GM21825 (cell line): ENCODE results near the gene USP15.
"Not testable (repeated sequence)": the region's sequence is repeated elsewhere in the genome, so short reads cannot be mapped to it uniquely, and the experiment has no call there.

Source experiments
- ATAC-seq: cut with Tn5 transposase; IDR thresholded peaks from one replicate; pipeline ENCODE4 v1.9.1; 2021; ENCODE audit warnings: mild to moderate bottlenecking, moderate library complexity; ENCODE audit not compliant: unreplicated experiment

USP15 gene

DNA sequence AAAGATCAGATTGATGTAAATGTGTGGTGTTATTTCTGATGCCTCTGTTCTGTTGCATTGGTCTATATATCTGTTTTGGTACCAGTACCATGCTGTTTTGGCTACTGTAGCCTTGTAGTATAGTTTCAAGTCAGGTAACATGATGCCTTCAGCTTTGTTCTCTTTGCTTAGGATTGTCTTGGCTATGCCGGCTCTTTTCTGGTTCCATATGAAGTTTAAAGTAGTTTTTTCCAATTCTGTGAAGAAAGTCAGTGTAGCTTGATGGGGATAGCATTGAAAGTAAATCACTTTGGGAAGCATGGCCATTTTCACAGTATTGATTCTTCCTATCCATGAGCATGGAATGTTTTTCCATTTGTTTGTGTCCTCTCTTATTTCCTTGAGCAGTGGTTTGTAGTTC lies 105.6 kb downstream of the USP15 start:
- not testable (repeated sequence) for ATAC-seq

DNA sequence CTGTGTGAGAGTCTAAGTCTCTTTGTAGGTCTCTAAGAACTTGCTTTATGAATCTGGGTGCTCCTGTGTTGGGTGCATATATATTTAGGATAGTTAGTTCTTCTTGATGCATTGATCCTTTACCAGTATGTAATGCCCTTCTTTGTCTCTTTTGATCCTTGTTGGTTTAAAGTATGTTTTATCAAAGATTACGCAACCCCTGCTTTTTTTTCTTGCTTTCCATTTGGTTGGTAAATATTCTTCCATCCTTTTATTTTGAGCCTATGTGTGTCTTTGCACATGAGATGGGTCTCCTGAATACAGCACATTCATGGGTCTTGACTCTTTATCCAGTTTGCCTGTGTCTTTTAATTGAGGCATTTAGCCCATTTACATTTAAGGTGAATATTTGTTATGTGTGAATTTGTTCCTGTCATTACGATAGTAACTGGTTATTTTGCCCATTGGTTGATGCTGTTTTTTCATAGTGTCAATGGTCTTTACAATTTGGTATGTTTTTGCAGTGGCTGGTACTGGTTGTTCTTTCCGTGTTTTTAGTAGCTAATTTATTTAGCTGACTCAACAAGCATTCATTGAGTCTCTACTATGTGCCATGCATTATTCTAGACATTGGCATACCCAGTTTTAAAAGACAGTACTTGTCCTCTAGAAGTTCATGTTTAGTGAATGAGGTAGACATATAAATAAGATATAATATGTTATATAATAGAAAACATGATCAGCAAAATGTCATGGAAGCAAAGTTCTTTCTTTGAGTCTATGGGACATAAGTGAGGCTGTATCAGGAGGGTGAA lies 108.4 kb downstream of the USP15 start:
- not testable (repeated sequence) for ATAC-seq

DNA sequence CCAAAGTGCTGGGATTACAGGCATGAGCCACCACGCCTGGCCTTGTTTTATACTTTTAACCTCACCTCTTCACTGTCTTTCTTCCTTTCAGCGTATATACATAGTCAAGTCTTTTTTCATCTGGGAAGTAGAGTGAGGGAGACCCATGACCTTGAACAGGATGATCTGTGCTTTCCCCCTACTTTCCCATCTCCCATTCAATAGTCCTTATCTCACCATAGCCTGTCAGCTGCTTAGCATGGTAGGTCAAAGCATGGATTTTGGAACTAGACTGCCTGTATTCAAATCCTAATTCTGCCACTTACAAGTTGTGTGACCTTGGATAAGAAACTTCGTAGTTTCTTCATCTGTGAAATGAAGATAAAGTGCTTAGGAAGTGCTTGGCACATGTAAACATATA lies 110.0 kb downstream of the USP15 start:
- no peak for ATAC-seq

DNA sequence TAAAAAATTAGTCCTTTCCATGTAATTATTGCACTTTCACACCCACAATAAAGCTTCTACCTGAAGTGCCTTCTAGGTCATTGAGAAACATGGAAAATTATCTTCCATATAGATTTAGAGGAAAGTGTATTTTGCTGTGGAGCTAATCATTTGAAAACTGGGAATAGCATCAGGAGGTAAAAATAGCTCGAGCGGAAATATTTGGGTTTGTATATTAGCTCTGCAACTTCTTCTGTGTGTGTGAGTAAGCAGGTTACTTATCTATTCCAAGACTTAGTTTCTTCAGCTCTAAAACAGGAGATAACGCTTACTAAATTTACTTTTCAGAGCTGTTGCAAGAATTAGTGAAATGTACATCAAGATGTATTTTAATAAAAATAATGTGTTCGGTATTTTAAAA lies 111.5 kb downstream of the USP15 start:
- ATAC-seq, result no peak

DNA sequence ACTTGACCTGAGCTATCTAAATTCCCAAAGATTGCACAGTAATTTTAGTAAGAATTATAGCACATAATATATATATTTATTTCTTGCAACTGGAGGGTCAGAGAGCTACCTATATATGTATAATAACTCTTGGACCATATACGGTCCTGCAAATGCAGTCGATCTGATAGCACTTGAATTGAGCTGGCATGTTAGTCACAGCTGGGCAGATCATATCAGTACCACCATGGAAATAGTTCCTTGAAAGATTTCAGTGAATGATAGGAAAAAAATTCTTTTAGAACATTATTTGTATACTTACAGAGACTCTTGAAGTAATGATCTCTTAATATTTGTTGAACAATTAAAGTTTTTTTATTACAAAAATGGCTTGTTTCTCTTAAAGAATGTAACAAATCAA lies 111.9 kb downstream of the USP15 start:
- ATAC-seq, result no peak

DNA sequence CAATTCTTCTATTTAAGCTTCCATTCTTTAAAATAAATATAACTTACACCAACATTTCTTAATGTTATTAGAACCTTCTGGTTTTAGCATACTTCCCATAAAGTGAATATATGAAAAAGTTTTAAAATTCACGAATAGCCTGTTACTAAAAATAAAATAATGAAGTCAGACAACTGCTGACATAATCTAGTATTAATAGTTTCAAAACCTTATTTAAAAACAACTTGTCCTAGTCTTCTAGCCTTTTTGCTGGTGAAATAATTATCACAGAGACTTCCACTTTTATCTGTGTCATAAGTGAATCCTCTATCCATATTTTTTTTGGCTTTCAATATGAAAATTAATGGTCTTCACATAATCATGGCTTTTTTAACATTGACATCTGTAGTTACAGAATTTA lies 112.6 kb downstream of the USP15 start:
- no peak for ATAC-seq

DNA sequence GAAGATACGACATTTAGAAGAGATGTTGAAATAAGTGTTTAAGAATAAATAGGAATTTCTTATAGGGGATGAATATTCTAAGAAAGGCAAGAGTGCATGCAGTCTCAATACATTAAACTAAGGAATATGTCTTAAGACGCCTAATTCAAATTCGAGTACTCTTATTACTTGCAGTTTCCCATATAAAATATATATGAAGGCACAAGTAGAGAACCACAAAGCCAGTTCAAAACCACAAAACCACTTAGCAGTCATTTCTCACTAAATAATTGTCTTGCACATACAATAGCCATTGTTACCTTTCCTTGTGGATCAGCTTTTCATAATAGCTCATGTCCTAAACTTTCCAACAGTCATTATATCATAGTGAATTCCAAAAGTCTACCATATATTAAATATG lies 115.4 kb downstream of the USP15 start:
- no peak for ATAC-seq

DNA sequence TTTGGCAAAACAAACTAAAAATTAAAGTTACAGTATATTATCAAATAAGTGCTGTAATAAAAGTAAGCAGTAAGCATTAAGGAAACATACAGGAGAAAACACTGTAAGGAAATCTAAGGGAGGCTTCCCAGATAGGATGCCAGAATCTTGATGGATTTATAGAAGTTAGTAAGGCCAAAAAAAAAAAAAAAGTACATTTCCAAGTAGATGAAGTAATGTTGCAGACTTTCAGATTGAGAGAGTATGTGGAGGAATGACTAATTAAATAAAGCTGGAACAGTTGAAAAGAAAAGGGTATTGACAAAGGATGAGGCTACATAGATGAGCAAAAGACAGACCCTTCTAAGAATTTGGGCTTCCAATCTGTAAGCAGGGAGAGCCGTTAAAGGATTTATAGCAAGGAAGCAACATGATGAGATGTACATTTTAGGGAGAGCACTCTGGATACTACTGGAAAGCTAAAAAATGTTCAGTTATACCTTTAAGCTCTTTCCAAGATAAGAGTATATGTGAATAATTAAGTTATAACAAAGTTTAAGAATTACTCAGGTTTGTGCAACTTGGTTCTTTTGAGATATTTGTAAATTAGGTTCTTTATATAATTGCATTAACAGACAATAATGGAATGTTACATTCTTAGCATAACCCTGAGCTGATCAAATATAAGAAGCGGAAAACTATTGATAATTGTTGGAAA lies 119.0 kb downstream of the USP15 start:
- no peak for ATAC-seq

DNA sequence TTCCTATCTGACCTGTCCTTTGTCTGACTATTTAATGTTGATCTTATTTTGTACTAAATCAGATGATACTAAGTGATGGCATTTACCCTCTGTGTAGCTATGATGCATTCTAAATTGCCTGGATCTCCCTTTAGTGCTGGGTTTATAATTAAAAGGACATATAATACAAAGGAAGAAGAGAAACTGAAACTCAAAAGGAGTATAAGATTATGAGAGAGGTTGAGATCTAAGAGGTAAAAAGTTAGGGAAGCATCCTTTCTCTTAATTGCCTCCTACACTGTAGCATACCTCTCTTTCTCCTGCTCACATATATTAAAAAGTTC lies 119.5 kb downstream of the USP15 start:
- no peak for ATAC-seq

DNA sequence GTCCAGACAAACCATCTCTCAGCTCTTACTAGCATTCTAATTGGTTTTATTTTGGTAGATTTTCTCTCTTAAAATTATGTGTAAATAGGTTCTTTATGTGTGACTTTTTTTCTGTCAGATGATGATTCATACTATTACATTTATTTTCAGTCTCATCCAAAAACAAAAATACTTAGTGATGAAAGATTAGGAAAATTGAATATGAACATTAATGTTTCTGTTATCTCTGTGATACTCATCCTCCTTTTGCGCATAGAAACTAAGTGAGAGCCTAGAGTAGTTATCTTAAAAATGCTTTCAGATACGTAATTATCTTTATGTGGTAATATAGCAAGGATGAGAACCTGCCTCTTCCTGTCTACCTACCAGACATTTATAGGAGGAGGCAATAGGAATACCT lies 122.3 kb downstream of the USP15 start:
- ATAC-seq, result no peak

DNA sequence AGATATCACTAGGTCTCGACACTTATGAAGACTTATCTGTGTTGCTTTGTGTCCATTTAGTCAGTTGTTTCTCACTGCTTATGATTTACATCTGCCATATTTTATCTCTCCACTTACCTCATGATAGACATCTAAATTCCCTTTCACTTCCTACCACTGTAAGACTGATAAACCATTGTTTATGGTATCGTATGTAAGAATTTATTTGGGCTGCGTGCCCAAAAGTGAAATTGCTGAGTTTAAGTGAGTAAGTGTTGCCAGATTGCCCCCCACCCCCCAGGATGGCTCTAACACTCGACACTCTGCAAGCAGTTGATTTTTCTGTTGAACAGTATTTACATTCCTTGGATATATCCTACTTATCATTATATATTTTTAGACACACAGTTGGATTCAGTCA lies 136.5 kb downstream of the USP15 start:
- no peak for ATAC-seq

DNA sequence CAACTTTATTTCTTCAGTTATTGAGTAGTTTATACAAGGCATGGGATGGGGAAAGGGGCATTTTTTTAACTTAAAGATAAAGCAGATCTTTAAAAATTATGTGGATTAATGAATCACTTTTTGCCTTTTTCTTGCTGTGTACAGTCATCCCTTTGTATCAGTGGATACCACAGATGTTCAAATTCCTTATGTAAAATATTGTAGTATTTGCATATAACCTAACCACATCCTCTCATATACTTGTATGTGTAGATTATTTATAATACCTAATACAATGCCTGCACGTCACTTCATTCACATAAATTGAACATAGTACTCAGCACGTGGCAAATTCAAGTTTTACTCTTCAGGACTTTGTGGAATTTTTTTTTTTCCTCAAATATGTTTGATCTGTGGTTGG lies 139.9 kb downstream of the USP15 start:
- ATAC-seq, result no peak

DNA sequence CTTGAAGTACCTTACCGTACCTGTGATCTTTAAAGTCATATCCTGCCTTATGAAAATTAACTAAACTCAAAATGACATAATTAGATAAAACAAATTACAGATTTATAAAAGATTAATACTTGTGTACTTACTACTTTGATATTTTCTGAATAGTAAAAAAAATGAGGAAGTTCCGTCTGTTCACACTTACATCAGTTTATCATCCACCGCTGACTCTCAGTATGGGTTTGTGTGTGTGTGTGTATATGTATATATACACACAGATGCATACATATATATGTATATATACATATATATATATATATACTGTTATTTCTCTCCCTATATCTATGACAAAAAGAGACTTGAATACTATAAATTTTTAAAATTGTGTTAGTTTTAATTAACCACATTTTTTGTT lies 141.4 kb downstream of the USP15 start:
- no peak for ATAC-seq

DNA sequence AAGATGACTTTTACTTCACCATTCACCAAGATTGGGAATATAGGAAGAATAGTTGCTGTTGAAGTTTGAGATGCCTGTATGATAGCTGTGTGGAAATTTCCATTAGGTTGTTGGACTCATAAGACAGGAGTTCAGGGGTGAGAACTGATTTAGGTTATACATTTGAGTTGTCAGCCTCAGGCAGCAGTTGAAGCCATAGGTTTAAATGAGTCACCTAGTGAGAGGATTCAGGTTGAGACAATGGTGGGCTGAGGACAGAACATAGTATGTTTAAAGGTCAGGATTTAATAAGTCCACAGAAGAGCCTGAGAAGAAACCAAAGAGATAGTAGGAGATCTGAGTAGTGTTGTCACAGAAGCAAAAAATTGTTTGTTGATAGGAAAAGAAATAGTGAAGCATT lies 142.8 kb downstream of the USP15 start:
- no peak for ATAC-seq

DNA sequence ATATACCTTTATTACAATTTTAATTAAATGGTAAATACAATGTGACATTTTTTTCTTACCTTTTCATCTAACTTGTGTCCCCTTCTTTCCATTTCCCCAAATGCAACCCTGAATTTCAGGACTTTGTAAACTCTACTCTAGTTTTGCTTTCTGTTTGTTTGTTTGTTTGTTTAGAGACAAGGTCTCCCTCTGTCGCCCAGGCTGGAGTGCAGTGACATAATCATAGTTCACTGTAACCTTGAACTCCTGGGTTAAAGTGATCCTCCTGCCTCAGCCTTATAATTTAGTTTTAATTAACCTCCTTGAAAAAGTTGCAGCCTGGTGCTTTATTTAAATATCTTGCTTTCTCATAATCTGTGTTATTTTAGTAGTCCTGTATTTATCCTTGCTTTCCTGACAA lies 147.4 kb downstream of the USP15 start:
- ATAC-seq, result no peak

DNA sequence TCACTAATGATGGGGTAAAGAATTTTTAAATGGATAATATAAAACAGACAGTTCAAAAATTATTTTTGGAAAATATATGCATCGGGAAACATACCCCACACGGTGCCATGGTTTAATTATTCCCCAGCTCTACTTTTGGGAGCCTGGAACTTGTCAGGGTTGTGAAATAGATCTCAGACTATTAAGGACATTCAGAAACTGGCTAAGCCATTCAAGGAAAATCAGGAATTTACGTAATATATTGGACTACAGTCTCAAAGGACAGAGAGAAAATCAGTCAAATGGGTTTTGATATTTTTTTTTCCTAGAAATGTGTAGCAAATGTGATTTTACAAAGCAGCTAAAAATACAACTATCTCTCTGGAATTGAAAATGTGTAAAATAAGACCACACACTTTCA lies 148.9 kb downstream of the USP15 start:
- ATAC-seq, result no peak

DNA sequence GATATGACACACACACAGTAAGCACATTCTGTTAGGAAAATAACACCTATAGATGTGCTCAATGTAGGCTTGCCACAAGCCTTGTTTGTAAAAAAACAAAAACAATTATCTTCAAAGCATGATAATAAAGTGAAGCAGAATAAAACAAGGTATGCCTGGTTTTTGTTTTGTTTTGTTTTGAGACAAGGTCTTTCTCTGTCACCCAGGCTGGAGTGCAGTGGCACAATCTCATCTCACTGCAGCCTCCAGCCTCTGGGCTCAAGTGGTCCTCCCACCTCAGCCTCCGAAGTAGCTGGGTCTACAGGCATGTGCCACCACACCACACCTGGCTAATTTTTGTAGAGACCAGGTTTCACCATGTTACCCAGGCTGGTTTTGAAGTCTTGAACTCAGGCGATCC lies 154.0 kb downstream of the USP15 start:
- ATAC-seq, result no peak

DNA sequence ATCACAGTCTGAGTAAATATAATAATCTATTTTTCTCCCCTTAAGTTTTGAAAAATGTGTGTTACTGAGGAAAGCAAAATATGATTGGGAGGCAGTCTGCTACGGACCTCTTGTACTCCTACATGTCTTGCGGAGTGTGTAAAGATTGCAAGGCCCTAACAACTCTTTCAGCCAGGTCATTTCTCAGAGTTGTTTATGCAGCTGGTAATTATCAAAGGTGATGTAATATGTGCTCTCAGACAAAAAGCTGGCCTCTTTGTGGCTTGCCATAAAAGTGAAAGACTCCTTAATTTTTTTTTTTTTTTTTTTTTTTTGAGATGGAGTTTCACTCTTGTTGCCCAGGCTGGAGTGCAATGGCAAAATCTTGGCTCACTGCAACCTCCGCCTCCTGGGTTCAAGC lies 165.9 kb downstream of the USP15 start:
- no peak for ATAC-seq

DNA sequence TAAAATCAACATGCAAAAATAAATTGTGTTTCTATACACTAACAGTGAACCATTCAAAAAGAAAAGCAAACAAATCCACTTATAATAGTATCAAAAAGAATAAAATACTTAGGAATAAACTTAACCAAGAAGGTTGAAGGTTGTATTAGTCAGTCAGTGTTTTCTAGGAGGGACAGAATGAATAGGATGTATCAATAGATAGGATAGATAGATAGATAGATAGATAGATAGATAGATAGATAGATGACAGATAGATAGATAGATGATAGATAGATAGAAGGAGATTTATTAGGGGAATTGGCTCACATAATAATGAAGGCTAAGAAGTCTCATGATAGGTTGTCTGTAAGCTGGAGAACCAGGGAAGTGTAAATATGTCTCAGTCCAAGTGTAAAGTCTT lies 169.3 kb downstream of the USP15 start:
- no peak for ATAC-seq

DNA sequence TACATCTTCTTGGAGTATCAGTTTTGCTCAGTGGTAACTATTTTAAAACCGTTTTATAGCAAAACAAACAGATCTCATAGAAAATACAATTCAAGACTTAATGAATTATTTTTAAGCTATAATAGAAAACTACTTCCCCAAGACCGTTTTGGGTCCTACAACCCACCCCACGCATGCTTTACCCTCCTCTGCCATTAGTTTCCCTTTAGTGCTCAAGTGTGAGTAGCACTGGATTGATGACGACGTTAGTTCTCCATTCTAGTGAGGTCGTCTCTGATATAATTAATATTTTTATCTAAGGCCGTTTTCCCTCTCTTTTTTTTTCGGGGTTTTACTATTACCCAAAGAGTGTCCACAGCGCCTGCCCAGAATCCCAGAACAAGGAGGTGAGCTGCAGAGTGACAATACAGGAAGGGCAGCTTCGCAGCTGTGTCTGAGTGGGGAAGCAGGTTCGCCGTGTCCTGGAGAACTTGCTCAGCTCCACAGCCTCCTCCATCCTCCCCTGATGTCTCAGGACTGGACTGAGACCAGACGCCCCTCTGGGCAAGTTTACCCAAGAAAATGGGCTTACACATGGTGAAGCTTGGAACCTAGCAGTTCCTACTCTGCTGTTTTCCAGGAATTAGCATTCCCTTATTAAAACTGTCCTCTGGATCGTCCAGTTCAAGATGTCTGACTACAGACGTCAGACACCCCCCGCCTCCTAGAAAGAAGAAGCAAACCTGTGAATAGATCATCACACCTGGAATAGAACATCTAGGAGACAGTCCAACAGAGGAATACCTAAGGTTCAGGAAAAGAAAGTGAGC lies 174.5 kb downstream of the USP15 start:
- ATAC-seq, result no peak

DNA sequence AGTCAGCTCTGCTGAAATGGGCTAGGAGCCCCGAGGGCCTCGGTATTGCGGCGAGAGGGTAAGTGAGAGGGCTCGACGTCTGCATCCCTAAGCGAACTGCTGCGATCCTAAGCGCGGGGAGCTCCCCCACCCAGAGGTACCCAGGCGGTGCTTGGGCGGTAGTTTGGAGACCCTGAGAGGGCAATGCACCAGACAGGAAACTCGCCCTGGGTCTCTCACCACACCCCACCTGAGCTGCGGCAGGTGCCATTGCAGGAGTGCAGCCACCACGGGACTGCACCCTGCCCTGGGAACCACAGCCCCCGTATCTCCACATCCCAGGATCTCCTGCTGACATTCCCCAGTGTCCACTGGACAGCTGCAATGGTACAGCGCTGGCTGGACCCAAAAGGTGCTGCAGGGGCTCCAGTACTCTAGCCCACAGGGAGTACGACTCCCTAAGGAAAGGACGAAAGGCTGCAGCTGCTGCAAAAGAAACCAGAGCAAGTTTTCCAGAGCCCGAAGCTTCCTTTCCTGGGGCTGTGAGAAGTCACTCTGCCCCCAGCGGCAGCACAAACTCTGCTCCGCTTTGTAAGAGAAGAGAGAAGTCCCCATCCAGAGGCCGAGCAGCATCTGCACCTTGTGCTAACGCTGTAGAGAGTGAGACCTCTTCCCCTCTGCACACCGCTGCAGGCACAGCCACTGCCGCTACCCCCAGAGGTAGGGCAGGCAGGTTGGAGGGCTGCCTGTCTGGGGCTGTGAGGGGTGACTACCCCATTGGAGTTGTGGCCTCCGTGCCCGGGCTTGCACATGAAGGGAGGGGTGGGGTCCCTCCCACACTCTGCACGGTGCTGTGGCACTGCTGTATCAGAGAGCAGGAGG lies 175.3 kb downstream of the USP15 start:
- peak; percentile 79 for ATAC-seq
